HCT116 (cell line): Measurements from ENCODE around the gene POLD1.

Source experiments
- CBX3 ChIP-seq: IDR thresholded peaks from 2 replicates; pipeline ENCODE4 v1.6.1; 2012; ENCODE audit warnings: low read depth
- CEBPB ChIP-seq: IDR thresholded peaks from 2 replicates; pipeline ENCODE4 v1.6.1; 2012; ENCODE audit warnings: low read depth
- EZH2 ChIP-seq: fragments of 200-600 bp; sonication (generic); IDR thresholded peaks from 2 replicates; pipeline ENCODE4 v1.6.1; 2017; ENCODE audit warnings: antibody characterized with exemption, mixed run types
- EZH2phosphoT487 ChIP-seq: fragments of 200-600 bp; IDR thresholded peaks from 2 replicates; pipeline ENCODE4 v1.6.1; 2018; ENCODE audit warnings: antibody characterized with exemption, borderline replicate concordance
- POLR2A ChIP-seq: IDR thresholded peaks from 2 replicates; pipeline ENCODE4 v1.7.0; 2011; ENCODE audit warnings: borderline replicate concordance; ENCODE audit not compliant: insufficient read depth, insufficient read length; ENCODE audit errors: extremely low read depth
- POLR2AphosphoS5 ChIP-seq: IDR thresholded peaks from 2 replicates; pipeline ENCODE4 v1.6.1; 2011; ENCODE audit warnings: mild to moderate bottlenecking, low read depth, low read length, moderate library complexity
- RAD21 ChIP-seq: IDR thresholded peaks from 2 replicates; pipeline ENCODE4 v1.6.1; 2012; ENCODE audit warnings: low read depth, mild to moderate bottlenecking
- SIN3A ChIP-seq: IDR thresholded peaks from 2 replicates; pipeline ENCODE4 v1.6.1; 2012; ENCODE audit warnings: low read depth
- SP1 ChIP-seq: IDR thresholded peaks from 2 replicates; pipeline ENCODE4 v1.6.1; 2012; ENCODE audit warnings: low read depth
- ZFX ChIP-seq: fragments of 450-650 bp; IDR thresholded peaks from 2 replicates; pipeline ENCODE4 v1.6.1; 2017
- ZNF274 ChIP-seq: fragments of 200-500 bp; sonication (Bioruptor generic); IDR thresholded peaks from 2 replicates; pipeline ENCODE4 v1.6.1; 2014; ENCODE audit warnings: mild to moderate bottlenecking, low read depth, low read length, inconsistent platforms
- TF ChIP-seq, protein P1 (sequence below), 3 experiments: fragments of 200-600 bp in 1 of 3; sonication (generic) in 1 of 3; IDR thresholded peaks in 2 of 3; conservative IDR thresholded peaks in 1 of 3; 2 replicates each; pipeline ENCODE4 v1.5.1; 2012 to 2017; ENCODE audit warnings: low read depth in 2 of 3, low read length in 2 of 3, antibody characterized with exemption in 1 of 3, borderline replicate concordance in 1 of 3, control low read depth in 1 of 3, mild to moderate bottlenecking in 1 of 3, mixed read lengths in 1 of 3, mixed run types in 1 of 3, moderate library complexity in 1 of 3; ENCODE audit not compliant: insufficient read depth in 1 of 3
- TF ChIP-seq, protein P2 (sequence below): IDR thresholded peaks from 2 replicates; pipeline ENCODE4 v1.6.1; 2012
- TF ChIP-seq, protein P3 (sequence below): IDR thresholded peaks from 2 replicates; pipeline ENCODE4 v1.6.1; 2012

DNA sequence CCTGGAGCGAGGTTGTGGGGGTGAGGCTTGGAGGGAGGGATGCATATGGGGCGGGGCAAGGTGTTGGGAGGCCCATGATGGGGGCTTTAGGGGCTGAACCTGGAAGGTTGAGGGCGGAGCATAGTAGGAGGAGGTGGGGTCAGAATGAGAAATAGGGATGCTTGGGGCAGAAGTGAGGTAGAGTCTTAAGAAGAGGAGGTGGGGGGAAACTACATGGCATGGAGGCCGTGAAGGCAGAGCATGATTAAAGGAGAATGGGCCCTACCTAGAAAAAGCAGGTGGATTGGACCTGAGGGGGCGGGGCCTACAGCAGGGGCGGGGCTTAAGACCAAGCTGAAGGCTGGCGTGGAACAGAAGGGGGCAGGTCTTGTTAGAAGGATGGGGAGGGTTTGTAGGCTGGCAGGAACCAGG, 7.1 kb upstream of the POLD1 start:
- no peak for TF ChIP-seq POLR2AphosphoS5
- TF ChIP-seq, protein P1, sequence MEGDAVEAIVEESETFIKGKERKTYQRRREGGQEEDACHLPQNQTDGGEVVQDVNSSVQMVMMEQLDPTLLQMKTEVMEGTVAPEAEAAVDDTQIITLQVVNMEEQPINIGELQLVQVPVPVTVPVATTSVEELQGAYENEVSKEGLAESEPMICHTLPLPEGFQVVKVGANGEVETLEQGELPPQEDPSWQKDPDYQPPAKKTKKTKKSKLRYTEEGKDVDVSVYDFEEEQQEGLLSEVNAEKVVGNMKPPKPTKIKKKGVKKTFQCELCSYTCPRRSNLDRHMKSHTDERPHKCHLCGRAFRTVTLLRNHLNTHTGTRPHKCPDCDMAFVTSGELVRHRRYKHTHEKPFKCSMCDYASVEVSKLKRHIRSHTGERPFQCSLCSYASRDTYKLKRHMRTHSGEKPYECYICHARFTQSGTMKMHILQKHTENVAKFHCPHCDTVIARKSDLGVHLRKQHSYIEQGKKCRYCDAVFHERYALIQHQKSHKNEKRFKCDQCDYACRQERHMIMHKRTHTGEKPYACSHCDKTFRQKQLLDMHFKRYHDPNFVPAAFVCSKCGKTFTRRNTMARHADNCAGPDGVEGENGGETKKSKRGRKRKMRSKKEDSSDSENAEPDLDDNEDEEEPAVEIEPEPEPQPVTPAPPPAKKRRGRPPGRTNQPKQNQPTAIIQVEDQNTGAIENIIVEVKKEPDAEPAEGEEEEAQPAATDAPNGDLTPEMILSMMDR (IDR thresholded peaks at IDR 0.05 in 2 of 3, conservative IDR thresholded peaks at IDR 0.05 in 1 of 3; ENCODE audit: borderline replicate concordance in 1 of 3, insufficient read depth in 1 of 3, low read depth in 2 of 3, low read length in 2 of 3): no peak
- TF ChIP-seq RAD21: no peak
- TF ChIP-seq SP1: no peak
- TF ChIP-seq ZFX: no peak
- no peak for TF ChIP-seq ZNF274
- no peak for TF ChIP-seq EZH2phosphoT487
- TF ChIP-seq, protein P2, sequence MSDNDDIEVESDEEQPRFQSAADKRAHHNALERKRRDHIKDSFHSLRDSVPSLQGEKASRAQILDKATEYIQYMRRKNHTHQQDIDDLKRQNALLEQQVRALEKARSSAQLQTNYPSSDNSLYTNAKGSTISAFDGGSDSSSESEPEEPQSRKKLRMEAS: no peak
- TF ChIP-seq CBX3: no peak
- TF ChIP-seq, protein P3, sequence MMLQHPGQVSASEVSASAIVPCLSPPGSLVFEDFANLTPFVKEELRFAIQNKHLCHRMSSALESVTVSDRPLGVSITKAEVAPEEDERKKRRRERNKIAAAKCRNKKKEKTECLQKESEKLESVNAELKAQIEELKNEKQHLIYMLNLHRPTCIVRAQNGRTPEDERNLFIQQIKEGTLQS: no peak
- no peak for TF ChIP-seq EZH2
- TF ChIP-seq POLR2A: no peak
- no peak for TF ChIP-seq CEBPB
- no peak for TF ChIP-seq SIN3A
